IMR-90 (cell line): ENCODE measurements around the gene DNM1. TPM values are rescaled to one million over a fixed set of nuclear protein-coding genes. Genes with fewer than 3 reads are reported as not detected.

Source experiments
- ATAC-seq: fragments of 200-7000 bp; cut with Tn5 transposase; 2 replicates; pipeline ENCODE4 v1.9.1; 2020; ENCODE audit warnings: low read depth, mild to moderate bottlenecking, moderate library complexity
- BruUV-seq: library from RNA; stranded (reverse); fragments of 400-500 nt; replicated peaks from 2 replicates; lab custom pipeline; 2021; lab: Mats Ljungman, UMichigan
- CTCF ChIA-PET: fragments of 300-600 bp; formaldehyde crosslinking; extraction: SDS; loops from one replicate; lab custom pipeline; 2021; ENCODE audit warnings: antibody characterized with exemption; lab: Yijun Ruan, JAX
- POLR2A ChIA-PET: fragments of 300-600 bp; sonication (Branson Sonifier 250); formaldehyde crosslinking; loops from one replicate; lab custom pipeline; 2022; ENCODE audit warnings: antibody characterized with exemption; ENCODE audit not compliant: unreplicated experiment; lab: Charles Lee
- DNase-seq: peaks from one replicate; pipeline ENCODE4 v3.0.0; 2013
- H2AFZ ChIP-seq: replicated peaks from 2 replicates; pipeline ENCODE3; 2013; ENCODE audit warnings: low read length, mild to moderate bottlenecking; ENCODE audit not compliant: poor library complexity
- H2AK5ac ChIP-seq: 2 replicates; pipeline ENCODE4 v1.6.1; 2013; ENCODE audit warnings: low read depth, low read length, inconsistent platforms
- H2AK9ac ChIP-seq: replicated peaks from 2 replicates; pipeline ENCODE3; 2013; ENCODE audit warnings: mild to moderate bottlenecking, low read depth, low read length, moderate library complexity; ENCODE audit not compliant: poor library complexity
- H2BK120ac ChIP-seq: 2 replicates; pipeline ENCODE4 v1.6.1; 2013; ENCODE audit warnings: low read depth, low read length, inconsistent platforms
- H2BK15ac ChIP-seq: 3 replicates; pipeline ENCODE4 v1.6.1; 2013; ENCODE audit warnings: low read depth, low read length, inconsistent platforms
- H2BK20ac ChIP-seq: 2 replicates; pipeline ENCODE4 v1.6.1; 2013; ENCODE audit warnings: low read depth, mild to moderate bottlenecking, inconsistent platforms, low read length, moderate library complexity
- H2BK5ac ChIP-seq: 2 replicates; pipeline ENCODE4 v1.6.1; 2013; ENCODE audit warnings: mild to moderate bottlenecking, low read depth, low read length, inconsistent platforms; ENCODE audit not compliant: poor library complexity, severe bottlenecking
- H3K14ac ChIP-seq: replicated peaks from 2 replicates; pipeline ENCODE4 v1.6.1; 2013; ENCODE audit warnings: low read depth, low read length, inconsistent platforms
- H3K18ac ChIP-seq: 2 replicates; pipeline ENCODE4 v1.6.1; 2013; ENCODE audit warnings: low read depth, low read length, control low read depth
- H3K23ac ChIP-seq: 2 replicates; pipeline ENCODE4 v1.6.1; 2013; ENCODE audit warnings: low read depth, low read length, inconsistent platforms
- H3K27ac ChIP-seq: 2 replicates; pipeline ENCODE4 v1.5.1; 2013; ENCODE audit warnings: mild to moderate bottlenecking, control low read depth, low read length; ENCODE audit not compliant: insufficient read depth
- H3K27me3 ChIP-seq: 2 replicates; pipeline ENCODE4 v1.6.1; 2013; ENCODE audit warnings: low read length; ENCODE audit not compliant: control insufficient read depth, insufficient read depth
- H3K36me3 ChIP-seq: 2 replicates; pipeline ENCODE4 v1.6.1; 2013; ENCODE audit warnings: low read length, mixed read lengths; ENCODE audit not compliant: control insufficient read depth, insufficient read depth
- H3K4ac ChIP-seq: 2 replicates; pipeline ENCODE4 v1.6.1; 2013; ENCODE audit warnings: low read depth, low read length, inconsistent platforms
- H3K4me1 ChIP-seq: 2 replicates; pipeline ENCODE4 v1.6.1; 2013; ENCODE audit warnings: low read length, mixed read lengths; ENCODE audit not compliant: control insufficient read depth, insufficient read depth
- H3K4me2 ChIP-seq: 2 replicates; pipeline ENCODE4 v1.6.1; 2013; ENCODE audit warnings: low read depth, mild to moderate bottlenecking, control low read depth, low read length, moderate library complexity
- H3K4me3 ChIP-seq: 2 replicates; pipeline ENCODE4 v1.5.1; 2013; ENCODE audit warnings: low read depth, mild to moderate bottlenecking, control low read depth, low read length, moderate library complexity; ENCODE audit not compliant: insufficient read depth
- H3K56ac ChIP-seq: 2 replicates; pipeline ENCODE4 v1.6.1; 2013; ENCODE audit warnings: low read length, inconsistent platforms; ENCODE audit not compliant: insufficient read depth; ENCODE audit errors: extremely low read depth
- H3K79me1 ChIP-seq, 2 experiments: 2 replicates each; pipeline ENCODE4 v1.6.1; 2013; ENCODE audit warnings: low read length in 2 of 2, inconsistent platforms in 1 of 2, low read depth in 1 of 2
- H3K9ac ChIP-seq: 2 replicates; pipeline ENCODE4 v1.6.1; 2013; ENCODE audit warnings: low read depth, low read length, control low read depth
- H3K9me1 ChIP-seq: 2 replicates; pipeline ENCODE4 v1.6.1; 2013; ENCODE audit warnings: low read length, inconsistent platforms; ENCODE audit not compliant: insufficient read depth
- H3K9me3 ChIP-seq: 2 replicates; pipeline ENCODE4 v1.6.1; 2013; ENCODE audit warnings: low read length; ENCODE audit not compliant: control insufficient read depth, insufficient read depth
- H4K20me1 ChIP-seq: 2 replicates; pipeline ENCODE4 v1.6.1; 2013; ENCODE audit warnings: low read length, inconsistent platforms; ENCODE audit not compliant: insufficient read depth
- H4K5ac ChIP-seq: 2 replicates; pipeline ENCODE4 v1.6.1; 2013; ENCODE audit warnings: mild to moderate bottlenecking, low read depth, low read length, control low read depth
- H4K8ac ChIP-seq, 2 experiments: 2 replicates each; pipeline ENCODE4 v1.6.1; 2013; ENCODE audit warnings: low read depth in 2 of 2, low read length in 2 of 2, control low read depth in 1 of 2, inconsistent platforms in 1 of 2
- H4K91ac ChIP-seq: 2 replicates; pipeline ENCODE4 v1.6.1; 2013; ENCODE audit warnings: low read depth, low read length, inconsistent platforms; ENCODE audit not compliant: insufficient read depth
- SMC3 ChIP-seq: fragments of 150-350 bp; IDR thresholded peaks from 2 replicates; pipeline ENCODE4 v1.6.1; 2016; ENCODE audit warnings: low read depth, mild to moderate bottlenecking, antibody characterized with exemption, low read length, moderate library complexity
- WGBS, 2 experiments: methylation state at CpG; one replicate each; pipeline versions ENCODE4 v1.1.5 to v1.1.7; 2013; ENCODE audit warnings: missing lambda C conversion rate in 2 of 2; ENCODE audit not compliant: insufficient read length in 1 of 2; ENCODE audit errors: extremely low coverage in 2 of 2; 5-methylcytosine and 5-hydroxymethylcytosine counted together
- dilution Hi-C: fragments of 300-500 bp; cut with HindIII; formaldehyde crosslinking; loops from one replicate; pipeline ENCODE4 v1.14.3; 2018; ENCODE audit warnings: low sequenced_read_pairs; ENCODE audit not compliant: unreplicated experiment
- in situ Hi-C: fragments of 300-500 bp; cut with MboI; formaldehyde crosslinking; loops from 3 replicates; pipeline ENCODE4 v1.14.3; 2019; ENCODE audit warnings: low sequenced_read_pairs, inconsistent platforms, mixed read lengths
- intact Hi-C: fragments of 100-400 bp; cut with micrococcal nuclease; formaldehyde crosslinking; loops from 2 replicates; pipeline ENCODE4 v1.10.0; 2022
- polyA plus RNA-seq, 3 experiments: library from polyadenylated mRNA; depleted of rRNA; stranded (reverse); fragments of >200 nt; gene quantifications; 2 replicates each; pipeline ENCODE4 v1.2.3, GENCODE V29; 2012; ENCODE audit warnings: low replicate concordance in 1 of 3
- total RNA-seq: library from RNA; depleted of rRNA; stranded (reverse); fragments of >200 nt; gene quantifications from 2 replicates; pipeline ENCODE4 v1.2.3, GENCODE V29; 2012
- TF ChIP-seq, protein P1 (sequence below): conservative IDR thresholded peaks from 2 replicates; pipeline ENCODE4 v1.5.1; 2012; ENCODE audit warnings: mild to moderate bottlenecking, low read depth, low read length, improper control_type of control experiment

The DNM1 gene
- total and polyA plus RNA-seq, 2 of the 4 experiments (the other 2 are of a cell fraction) = 13.6 to 17.7 TPM

DNA sequence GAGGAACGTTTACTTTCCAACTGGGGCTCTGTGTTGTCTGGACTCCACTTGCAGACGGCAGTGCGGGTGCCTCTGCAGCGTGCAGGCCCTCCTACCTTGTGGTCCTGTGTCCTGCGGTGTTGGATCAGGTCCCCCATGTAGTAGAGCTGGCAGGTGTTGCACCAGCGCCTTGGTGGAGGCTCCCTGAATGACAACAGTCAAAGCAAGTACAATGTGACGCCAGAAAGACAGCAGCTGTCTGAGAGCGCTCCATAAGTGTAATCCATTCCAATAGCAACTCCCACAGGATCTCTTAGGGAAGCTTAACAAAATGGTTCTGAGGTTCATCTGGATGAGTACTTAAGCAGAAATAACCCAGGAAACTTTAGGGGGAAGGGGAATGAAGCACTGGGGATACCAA is 33.3 kb upstream of the DNM1 start:
- Histone ChIP-seq H3K9ac (no peak overlapping the region), H3K23ac (no peak overlapping the region), H3K9me1 (peaks cover 18% of the 10 kb centered on the region), H3K4me3 (no peak overlapping the region), H2AK9ac (no peak overlapping the region), H3K79me1 (peaks cover 9 to 40% of the 10 kb centered on the region in 2 experiments), H3K9me3 (no peaks in the 10 kb centered on the region), H2BK15ac (no peak overlapping the region), H4K8ac (no peak overlapping the region), H3K4ac (no peak overlapping the region), H4K5ac (no peak overlapping the region), H2BK120ac (no peak overlapping the region), H3K4me1 (peaks cover 3% of the 10 kb centered on the region; the same call in 1 of the 2 replicates), H3K27ac (no peak overlapping the region), H4K20me1 (peaks cover 3% of the 10 kb centered on the region; the same call in 1 of the 2 replicates), H3K56ac (no peak overlapping the region), H2BK5ac (no peak overlapping the region), H3K18ac (no peak overlapping the region), H2AK5ac (no peak overlapping the region), H2BK20ac (no peak overlapping the region), H4K91ac (no peak overlapping the region), H3K27me3 (no peaks in the 10 kb centered on the region), H2AFZ (no peak overlapping the region), H3K36me3 (peaks cover 43% of the 10 kb centered on the region), H3K4me2 (no peak overlapping the region), H3K14ac (no peak overlapping the region)
- in situ Hi-C loops (no loop called here), dilution Hi-C loops (no loop called here), intact Hi-C loops (no loop called here)
- ATAC-seq (no peak), DNase-seq (no peak)
- POLR2A ChIA-PET = no interaction called here
- no peak for TF ChIP-seq SMC3
- TF ChIP-seq, protein P1, sequence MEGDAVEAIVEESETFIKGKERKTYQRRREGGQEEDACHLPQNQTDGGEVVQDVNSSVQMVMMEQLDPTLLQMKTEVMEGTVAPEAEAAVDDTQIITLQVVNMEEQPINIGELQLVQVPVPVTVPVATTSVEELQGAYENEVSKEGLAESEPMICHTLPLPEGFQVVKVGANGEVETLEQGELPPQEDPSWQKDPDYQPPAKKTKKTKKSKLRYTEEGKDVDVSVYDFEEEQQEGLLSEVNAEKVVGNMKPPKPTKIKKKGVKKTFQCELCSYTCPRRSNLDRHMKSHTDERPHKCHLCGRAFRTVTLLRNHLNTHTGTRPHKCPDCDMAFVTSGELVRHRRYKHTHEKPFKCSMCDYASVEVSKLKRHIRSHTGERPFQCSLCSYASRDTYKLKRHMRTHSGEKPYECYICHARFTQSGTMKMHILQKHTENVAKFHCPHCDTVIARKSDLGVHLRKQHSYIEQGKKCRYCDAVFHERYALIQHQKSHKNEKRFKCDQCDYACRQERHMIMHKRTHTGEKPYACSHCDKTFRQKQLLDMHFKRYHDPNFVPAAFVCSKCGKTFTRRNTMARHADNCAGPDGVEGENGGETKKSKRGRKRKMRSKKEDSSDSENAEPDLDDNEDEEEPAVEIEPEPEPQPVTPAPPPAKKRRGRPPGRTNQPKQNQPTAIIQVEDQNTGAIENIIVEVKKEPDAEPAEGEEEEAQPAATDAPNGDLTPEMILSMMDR = no peak
- no TSS peak for BruUV-seq
- CTCF ChIA-PET = no interaction called here
- 84% methylated on average over 4 of the region's 8 CpGs; no CpG with 5 or more reads in 1 of the 2 experiments for WGBS, 2 experiments
